Testis (tissue), 2 donors: ENCODE results near the gene METTL13.

ENCODE experiments used
- POLR2A ChIP-seq: fragments of 450-650 bp; IDR thresholded peaks from one replicate; pipeline ENCODE4 v1.6.1; 2017; ENCODE audit warnings: antibody characterized with exemption, mild to moderate bottlenecking, moderate library complexity
- TF ChIP-seq, protein P1 (sequence below), 3 experiments: fragments of 450-650 bp in 2 of 3; fragments of 200-600 bp in 1 of 3; sonication (generic) in 1 of 3; IDR thresholded peaks; one replicate each; pipeline ENCODE4 v1.5.1; 2016 to 2019; ENCODE audit warnings: antibody characterized with exemption in 3 of 3, mild to moderate bottlenecking in 2 of 3, moderate library complexity in 1 of 3

DNA sequence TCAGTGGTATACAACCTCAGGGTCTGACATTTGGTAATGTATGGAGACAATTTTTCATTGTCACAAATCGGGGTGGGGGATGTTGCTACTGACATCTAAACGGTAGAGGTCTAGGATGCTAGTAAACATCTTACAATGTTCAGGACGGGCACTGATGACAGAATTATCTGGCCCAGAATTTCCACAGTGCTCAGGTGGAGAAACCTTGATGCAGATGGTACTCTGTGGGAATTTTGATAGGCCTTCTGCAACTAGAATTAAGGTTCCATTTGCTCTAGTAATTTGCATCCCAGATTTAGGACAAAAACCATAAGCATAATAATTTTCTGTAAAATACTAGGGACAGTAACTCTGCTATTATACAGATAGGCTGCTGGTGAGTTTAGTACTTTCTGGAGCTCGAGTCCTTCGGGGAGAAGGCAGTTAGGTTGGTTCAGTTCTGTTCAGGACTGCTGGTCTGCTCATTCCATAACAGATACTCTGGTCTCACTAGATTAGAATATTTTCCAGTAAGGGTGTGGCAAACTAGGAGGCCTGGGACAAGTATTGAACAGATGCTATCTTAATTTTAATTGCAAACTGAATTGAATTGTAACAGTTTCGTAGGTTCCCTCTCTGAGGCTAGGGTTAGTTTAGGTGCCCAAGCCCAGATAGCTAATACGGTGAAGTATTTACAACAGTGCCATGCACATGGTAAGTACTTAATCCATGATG is 11.4 kb downstream of the METTL13 start:
- TF ChIP-seq, protein P1, sequence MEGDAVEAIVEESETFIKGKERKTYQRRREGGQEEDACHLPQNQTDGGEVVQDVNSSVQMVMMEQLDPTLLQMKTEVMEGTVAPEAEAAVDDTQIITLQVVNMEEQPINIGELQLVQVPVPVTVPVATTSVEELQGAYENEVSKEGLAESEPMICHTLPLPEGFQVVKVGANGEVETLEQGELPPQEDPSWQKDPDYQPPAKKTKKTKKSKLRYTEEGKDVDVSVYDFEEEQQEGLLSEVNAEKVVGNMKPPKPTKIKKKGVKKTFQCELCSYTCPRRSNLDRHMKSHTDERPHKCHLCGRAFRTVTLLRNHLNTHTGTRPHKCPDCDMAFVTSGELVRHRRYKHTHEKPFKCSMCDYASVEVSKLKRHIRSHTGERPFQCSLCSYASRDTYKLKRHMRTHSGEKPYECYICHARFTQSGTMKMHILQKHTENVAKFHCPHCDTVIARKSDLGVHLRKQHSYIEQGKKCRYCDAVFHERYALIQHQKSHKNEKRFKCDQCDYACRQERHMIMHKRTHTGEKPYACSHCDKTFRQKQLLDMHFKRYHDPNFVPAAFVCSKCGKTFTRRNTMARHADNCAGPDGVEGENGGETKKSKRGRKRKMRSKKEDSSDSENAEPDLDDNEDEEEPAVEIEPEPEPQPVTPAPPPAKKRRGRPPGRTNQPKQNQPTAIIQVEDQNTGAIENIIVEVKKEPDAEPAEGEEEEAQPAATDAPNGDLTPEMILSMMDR (IDR thresholded peaks at IDR 0.05), result no peak
- TF ChIP-seq POLR2A, result no peak
